HG02981 (cell line): ENCODE data around the gene YBEY.
"Not testable (repeated sequence)": the region's sequence is repeated elsewhere in the genome, so short reads cannot be mapped to it uniquely, and the experiment has no call there.

Source experiments
- ATAC-seq: cut with Tn5 transposase; IDR thresholded peaks from one replicate; pipeline ENCODE4 v1.9.1; 2021; ENCODE audit warnings: mild to moderate bottlenecking, moderate library complexity; ENCODE audit not compliant: unreplicated experiment

Gene YBEY

DNA sequence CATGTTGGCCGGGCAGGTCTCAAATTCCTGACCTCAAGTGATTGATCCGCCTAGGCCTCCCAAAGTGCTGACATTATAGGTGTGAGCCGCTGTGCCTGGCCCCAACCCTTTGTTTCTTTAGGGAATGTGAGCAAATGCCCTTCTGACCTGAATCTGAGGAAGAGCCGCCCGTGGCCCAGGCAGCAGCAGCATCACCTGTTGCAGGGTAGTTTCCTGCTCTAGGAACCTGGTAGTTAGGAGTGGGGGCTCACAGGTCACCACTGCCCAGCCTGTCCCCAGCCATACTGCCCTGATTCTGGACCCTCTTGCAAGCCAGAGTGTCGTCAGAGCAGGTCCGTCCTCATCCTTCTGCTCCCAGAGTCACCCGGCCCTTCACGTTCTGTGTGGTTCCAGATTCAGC lies 13.0 kb downstream of the YBEY start:
- no peak for ATAC-seq

DNA sequence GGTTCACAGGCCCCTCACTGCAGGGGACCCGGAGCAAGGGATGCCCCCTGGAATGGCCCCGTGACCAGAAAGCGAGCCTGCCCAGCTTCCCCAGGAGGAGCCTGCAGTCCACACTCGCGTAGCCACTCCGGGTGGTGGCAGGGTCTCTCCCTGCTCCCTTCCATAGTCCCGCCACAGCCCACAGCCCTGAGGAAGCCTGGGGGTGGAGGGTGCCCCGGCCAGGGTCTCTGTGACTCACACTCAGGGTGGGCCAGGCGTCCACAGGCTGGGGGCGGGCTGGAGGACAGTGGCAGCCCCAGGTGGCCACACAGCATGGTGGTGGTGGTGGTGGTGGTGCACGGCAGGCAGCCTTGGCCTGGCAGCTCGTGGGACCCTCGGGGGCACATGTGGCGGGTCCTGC lies 15.6 kb downstream of the YBEY start:
- no peak for ATAC-seq

- no peak for ATAC-seq
Observed at GRCh38 chr21:46304437-46304836, 18.3 kb downstream of the YBEY start.

DNA sequence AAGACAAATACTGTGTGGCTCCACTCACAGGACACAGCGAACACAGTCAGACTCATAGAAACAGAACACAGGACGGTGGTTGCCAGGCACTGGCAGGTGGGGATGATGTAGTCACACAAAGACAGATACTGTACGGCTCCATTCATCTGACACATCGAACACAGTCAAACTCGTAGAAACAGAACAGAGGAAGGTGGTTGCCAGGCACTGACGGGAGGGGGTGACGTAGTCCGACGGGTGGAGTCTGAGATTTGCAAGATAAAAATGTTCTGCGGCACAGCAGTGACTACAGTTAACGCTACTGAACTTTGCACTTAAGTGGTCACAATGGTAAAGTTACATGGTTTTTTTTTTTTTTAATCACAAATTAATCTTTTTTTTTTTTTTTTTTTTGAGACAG lies 18.8 kb downstream of the YBEY start:
- ATAC-seq = no peak

- ATAC-seq = no peak
Observed at GRCh38 chr21:46307625-46308024, 21.5 kb downstream of the YBEY start.

- ATAC-seq = no peak
Observed at GRCh38 chr21:46308431-46308830, 22.3 kb downstream of the YBEY start.

GRCh38 chr21:46310260-46310659 lies 24.1 kb downstream of the YBEY start:
- not testable (repeated sequence) for ATAC-seq

DNA sequence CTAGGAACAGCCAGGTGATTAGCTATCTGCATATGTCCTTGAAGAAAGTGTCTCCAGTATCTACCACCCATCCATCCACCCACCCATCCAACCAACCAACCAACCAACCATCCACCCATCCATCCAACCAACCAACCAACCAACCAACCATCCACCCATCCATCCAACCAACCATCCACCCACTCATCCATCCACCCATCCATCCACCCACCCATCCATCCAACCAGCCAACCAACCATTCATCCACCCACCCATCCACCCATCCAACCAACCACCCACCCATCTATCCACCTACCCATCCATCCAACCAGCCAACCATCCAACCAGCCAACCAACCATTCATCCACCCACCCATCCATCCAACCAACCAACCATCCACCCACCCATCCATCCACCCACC lies 25.4 kb downstream of the YBEY start:
- no peak for ATAC-seq

- ATAC-seq = no peak
Observed at GRCh38 chr21:46312949-46313348, 26.8 kb downstream of the YBEY start.

- no peak for ATAC-seq
Observed at GRCh38 chr21:46314441-46315020, 28.4 kb downstream of the YBEY start.

GRCh38 chr21:46316708-46317324 lies 30.7 kb downstream of the YBEY start:
- ATAC-seq = no peak

DNA sequence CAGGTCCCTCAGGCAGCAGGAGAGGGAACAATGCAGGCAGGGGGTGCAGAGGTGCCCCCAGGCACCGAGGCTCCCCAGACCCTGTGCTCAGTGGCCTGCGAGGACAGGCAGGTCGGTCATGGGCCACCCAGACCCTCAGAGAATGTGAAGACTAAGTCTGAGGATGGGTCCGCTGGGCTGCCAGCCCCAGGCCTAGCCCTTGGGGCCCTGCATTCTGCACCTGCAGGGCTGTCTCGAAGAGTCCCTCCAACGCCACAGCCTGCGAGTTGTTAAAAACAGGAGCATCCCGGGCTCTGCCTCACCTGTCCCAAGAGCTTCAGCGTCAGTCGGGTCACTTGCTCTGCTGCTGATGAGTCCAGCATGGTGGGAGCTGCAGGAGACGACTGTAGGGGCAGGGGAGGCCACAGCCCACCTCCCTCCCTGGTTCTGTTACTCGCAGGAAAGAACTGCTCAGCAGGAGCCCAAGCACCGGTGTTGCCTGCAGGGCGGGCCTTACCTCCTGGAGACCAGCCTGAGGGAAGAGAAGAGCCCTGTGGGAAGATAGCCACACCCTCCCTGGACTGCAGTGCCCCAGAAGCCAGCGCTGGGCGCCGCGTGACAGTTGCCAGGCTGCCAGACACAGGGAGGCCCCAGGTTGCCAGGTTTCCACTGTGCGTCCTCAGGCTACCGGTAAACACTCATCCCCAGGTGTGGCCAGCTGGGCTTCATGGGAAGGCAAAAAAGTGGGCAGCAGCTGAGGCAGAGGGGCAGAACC lies 31.7 kb downstream of the YBEY start:
- no peak for ATAC-seq

GRCh38 chr21:46318464-46318845 lies 32.3 kb downstream of the YBEY start:
- no peak for ATAC-seq

DNA sequence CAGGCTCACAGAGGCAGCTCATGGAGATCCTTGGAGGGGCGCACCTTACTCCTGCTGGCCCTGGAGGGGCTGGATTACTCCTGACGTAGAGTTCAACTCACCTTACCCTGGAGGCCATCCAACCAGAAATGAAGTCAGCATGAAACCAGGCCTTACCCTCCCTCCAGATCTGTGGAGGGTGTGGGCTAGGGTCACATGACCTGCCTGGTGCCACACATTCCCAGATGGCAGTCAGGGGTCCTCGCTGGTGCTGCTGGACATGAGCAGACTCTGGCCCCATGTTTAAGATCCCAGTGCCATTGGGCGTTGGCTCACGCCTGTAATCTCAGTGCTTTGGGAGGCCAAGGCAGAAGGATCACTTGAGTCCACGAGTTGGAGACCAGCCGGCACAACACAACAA lies 33.0 kb downstream of the YBEY start:
- no peak for ATAC-seq

DNA sequence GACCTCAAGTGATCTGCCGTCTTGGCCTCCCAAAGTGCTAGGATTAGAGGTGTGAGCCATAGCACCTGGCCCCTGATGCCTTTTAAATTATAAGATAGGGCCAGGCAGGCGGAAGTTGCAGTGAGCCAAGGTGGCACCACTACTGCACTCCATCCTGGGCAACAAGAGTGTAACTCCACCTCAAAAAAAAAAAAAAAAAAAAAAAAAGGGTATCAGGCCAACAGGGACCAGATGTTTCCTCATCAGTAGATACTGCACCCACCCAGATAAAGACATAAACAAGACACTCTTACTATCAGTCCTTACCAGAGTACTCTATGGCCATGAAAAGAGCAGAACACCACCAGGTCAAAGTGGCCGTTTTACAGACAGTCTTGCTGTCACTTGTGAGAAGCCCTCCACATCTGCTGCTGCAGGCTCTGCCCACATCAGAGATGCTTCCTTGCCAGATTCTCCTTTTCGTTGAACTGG lies 34.2 kb downstream of the YBEY start:
- no peak for ATAC-seq

- ATAC-seq = no peak
Observed at GRCh38 chr21:46322351-46323226, 36.4 kb downstream of the YBEY start.

DNA sequence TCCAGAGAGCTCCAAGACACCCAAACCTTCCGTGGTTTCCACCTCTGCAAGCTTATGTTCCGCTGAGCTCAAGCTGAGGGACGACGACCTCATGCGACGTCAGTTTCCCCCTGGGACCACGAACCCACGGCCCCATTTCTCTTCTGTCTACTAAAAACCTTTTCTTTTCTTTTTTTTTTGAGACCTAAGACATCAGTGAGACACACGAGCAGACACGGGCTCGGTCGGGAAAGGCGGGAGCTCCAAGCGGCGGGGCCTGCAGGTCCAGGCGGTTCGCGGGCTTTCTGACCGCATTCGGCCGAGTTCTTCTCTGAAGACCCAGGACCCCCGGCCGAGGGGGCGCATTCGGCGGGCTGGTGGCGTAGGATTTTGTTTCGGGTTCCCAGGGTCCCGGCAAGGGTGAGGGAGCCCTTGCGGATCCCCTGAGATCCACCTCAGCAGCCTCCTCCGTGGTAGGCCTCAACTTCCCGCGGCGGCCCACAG lies 37.1 kb downstream of the YBEY start:
- no peak for ATAC-seq

DNA sequence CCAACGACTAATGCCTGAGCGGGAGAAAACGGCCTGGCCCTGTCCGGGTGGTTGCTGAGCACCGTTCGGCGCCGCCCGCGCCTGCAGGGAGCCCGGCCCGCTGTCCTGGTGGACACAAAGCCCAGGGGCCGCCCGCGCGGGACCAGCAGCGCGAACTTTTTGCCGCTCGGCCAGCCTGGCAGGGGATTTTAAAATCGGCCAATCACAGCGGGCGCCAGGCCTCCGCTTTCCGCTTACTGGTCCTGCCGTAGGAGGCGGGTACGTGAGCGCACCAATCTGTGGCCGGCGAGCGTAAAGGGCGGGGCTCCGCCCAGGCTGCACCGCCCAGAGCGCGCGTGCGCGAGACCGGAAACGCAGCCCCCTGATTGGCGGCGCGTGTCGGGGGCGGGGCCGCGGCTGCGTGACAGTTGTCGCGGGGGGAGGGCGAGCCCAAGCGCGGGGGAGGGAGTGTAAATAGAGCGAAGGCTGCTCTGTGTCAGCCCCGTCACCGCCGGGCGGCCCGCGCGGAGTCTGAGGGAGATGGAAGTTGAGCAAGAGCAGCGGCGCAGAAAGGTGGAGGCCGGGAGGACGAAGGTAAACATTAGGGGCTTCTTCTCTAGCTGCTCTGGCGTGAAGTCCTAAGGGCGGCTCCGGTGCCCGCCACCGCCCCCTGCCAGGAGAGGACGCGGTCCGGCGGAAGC lies 37.7 kb downstream of the YBEY start, which contains the start of the genes C21orf58 and PCNT:
TSS of gene C21orf58 (minus strand) at position 161 of the 680 bp plus-strand sequence. CDS start 1,132 bp downstream, outside the sequence.
TSS of gene PCNT (plus strand) at position 447 of the 680 bp plus-strand sequence. CDS start at position 520, 73 bp downstream.
- ATAC-seq = peak; percentile 75

- ATAC-seq = peak; percentile 47
Observed at GRCh38 chr21:46324390-46325072, 38.4 kb downstream of the YBEY start.
